ENCODE measurements around the gene ZCCHC24. TPM values are rescaled to one million over a fixed set of nuclear protein-coding genes. Genes with fewer than 3 reads are reported as not detected.

Gene ZCCHC24
- total RNA-seq, 3 donors from 2014 or later: 18.7 to 50.8 (median 48.8) TPM

GRCh38 chr10:79473496-79474095, 28.2 kb upstream of the ZCCHC24 start:
- H3K27ac ChIP-seq: no peak overlapping the region
- DNase-seq (ENCODE audit: low spot score in 2 of 2): no peak
- intact Hi-C loops (cut with DNase I; ENCODE audit: low total_unique reads): no loop called here
- TF ChIP-seq POLR2A (IDR thresholded peaks at IDR 0.05): no peak
- no peak for TF ChIP-seq CTCF (IDR thresholded peaks at IDR 0.05)
- TF ChIP-seq POLR2AphosphoS5 (IDR thresholded peaks at IDR 0.05): no peak
- no peaks in the 10 kb centered on the region for H3K4me1 ChIP-seq
- H3K9me3 ChIP-seq: no peaks in the 10 kb centered on the region
- no peaks in the 10 kb centered on the region for H3K27me3 ChIP-seq
- no peak overlapping the region for H3K4me3 ChIP-seq
- no peaks in the 10 kb centered on the region for H3K36me3 ChIP-seq

- peak in 1 of 3 donors; percentile 22 for TF ChIP-seq POLR2AphosphoS5 (IDR thresholded peaks at IDR 0.05)
- TF ChIP-seq POLR2A (IDR thresholded peaks at IDR 0.05): no peak
- Histone ChIP-seq H3K4me1 (no peaks in the 10 kb centered on the region), H3K4me3 (no peak overlapping the region), H3K9me3 (no peaks in the 10 kb centered on the region), H3K27me3 (no peaks in the 10 kb centered on the region), H3K36me3 (no peaks in the 10 kb centered on the region), H3K27ac (no peak overlapping the region)
- intact Hi-C loops (cut with DNase I; ENCODE audit: low total_unique reads): no loop called here
- no peak for DNase-seq (ENCODE audit: low spot score in 2 of 2)
These were observed 27.5 kb upstream of the ZCCHC24 start for GRCh38 chr10:79472951-79473350.

- intact Hi-C loops (cut with DNase I; ENCODE audit: low total_unique reads): no loop called here
- no peak overlapping the region for H3K27ac ChIP-seq
- TF ChIP-seq POLR2AphosphoS5 (IDR thresholded peaks at IDR 0.05) (no peak), CTCF (IDR thresholded peaks at IDR 0.05) (no peak), POLR2A (IDR thresholded peaks at IDR 0.05) (no peak)
- no peaks in the 10 kb centered on the region for H3K9me3 ChIP-seq
- H3K36me3 ChIP-seq: no peaks in the 10 kb centered on the region
- H3K4me3 ChIP-seq: no peak overlapping the region
- H3K27me3 ChIP-seq: no peaks in the 10 kb centered on the region
- no peak for DNase-seq (ENCODE audit: low spot score in 2 of 2)
- no peaks in the 10 kb centered on the region for H3K4me1 ChIP-seq
These were observed 27.0 kb upstream of the ZCCHC24 start for GRCh38 chr10:79472449-79472848.

GRCh38 chr10:79471776-79472175, 26.4 kb upstream of the ZCCHC24 start:
- H3K4me3 ChIP-seq: no peak overlapping the region
- intact Hi-C loops (cut with DNase I; ENCODE audit: low total_unique reads): no loop called here
- H3K36me3 ChIP-seq: no peaks in the 10 kb centered on the region
- TF ChIP-seq POLR2AphosphoS5 (IDR thresholded peaks at IDR 0.05): no peak
- no peak for TF ChIP-seq CTCF (IDR thresholded peaks at IDR 0.05)
- no peak for DNase-seq (ENCODE audit: low spot score in 2 of 2)
- no peaks in the 10 kb centered on the region for H3K27me3 ChIP-seq
- no peaks in the 10 kb centered on the region for H3K4me1 ChIP-seq
- H3K27ac ChIP-seq: no peak overlapping the region
- no peaks in the 10 kb centered on the region for H3K9me3 ChIP-seq

GRCh38 chr10:79470096-79470495, 24.7 kb upstream of the ZCCHC24 start:
- no peaks in the 10 kb centered on the region for H3K27me3 ChIP-seq
- no peak overlapping the region for H3K4me3 ChIP-seq
- TF ChIP-seq CTCF (IDR thresholded peaks at IDR 0.05) (no peak), POLR2AphosphoS5 (IDR thresholded peaks at IDR 0.05) (no peak), POLR2A (IDR thresholded peaks at IDR 0.05) (no peak)
- no peak overlapping the region for H3K27ac ChIP-seq
- intact Hi-C loops (cut with DNase I; ENCODE audit: low total_unique reads): no loop called here
- DNase-seq (ENCODE audit: low spot score in 2 of 2): no peak
- no peaks in the 10 kb centered on the region for H3K4me1 ChIP-seq
- no peaks in the 10 kb centered on the region for H3K36me3 ChIP-seq
- no peaks in the 10 kb centered on the region for H3K9me3 ChIP-seq

All from breast epithelium (tissue), 4 donors.